ENCODE data around the gene AGFG1. TPM values are rescaled to one million over a fixed set of nuclear protein-coding genes. Genes with fewer than 3 reads are reported as not detected.

Gene AGFG1
- total RNA-seq, 1 experiment from 2014 or later: 122 TPM

- intact Hi-C loops (cut with micrococcal nuclease; ENCODE audit: unreplicated experiment): loop anchor here (5.0 kb wide), 1 partner anchor 67 kb away; no protein-coding TSS in a partner anchor
- H3K27me3 ChIP-seq (replicated peaks; ENCODE audit: insufficient read depth, low read depth, low read length, poor library complexity): no peaks in the 10 kb centered on the region
- H3K36me3 ChIP-seq (ENCODE audit: insufficient read depth, low read length, poor library complexity, severe bottlenecking): no peaks in the 10 kb centered on the region
- H3K9me3 ChIP-seq (ENCODE audit: low read depth, low read length, poor library complexity, severe bottlenecking): no peaks in the 10 kb centered on the region
- no peak for DNase-seq (ENCODE audit: low spot score)
- H3K4me3 ChIP-seq (ENCODE audit: low read depth, low read length, poor library complexity, severe bottlenecking): peak overlapping the region; percentile 93
- ChIA-PET CTCF (no interaction called here), POLR2A (ENCODE audit: low non-redundant PET) (no interaction called here)
- H3K4me1 ChIP-seq (ENCODE audit: insufficient read depth, low read length, poor library complexity, severe bottlenecking): peaks cover 22% of the 10 kb centered on the region
- H3K27ac ChIP-seq (ENCODE audit: low read depth, low read length, poor library complexity, severe bottlenecking): no peak overlapping the region
- no TSS peak for BruUV-seq (replicated peaks)
- TF ChIP-seq CTCF (conservative IDR thresholded peaks at IDR 0.05; ENCODE audit: low read depth, low read length) (no peak), EZH2 (IDR thresholded peaks at IDR 0.05; ENCODE audit: borderline replicate concordance, low read depth, low read length, poor library complexity, severe bottlenecking) (no peak)
Observed at GRCh38 chr2:227474410-227474809, 2.5 kb downstream of the AGFG1 start.

GRCh38 chr2:227477291-227477690, 5.3 kb downstream of the AGFG1 start:
- Histone ChIP-seq H3K9me3 (ENCODE audit: low read depth, low read length, poor library complexity, severe bottlenecking) (no peaks in the 10 kb centered on the region), H3K27me3 (replicated peaks; ENCODE audit: insufficient read depth, low read depth, low read length, poor library complexity) (no peaks in the 10 kb centered on the region), H3K36me3 (ENCODE audit: insufficient read depth, low read length, poor library complexity, severe bottlenecking) (no peaks in the 10 kb centered on the region), H3K4me3 (ENCODE audit: low read depth, low read length, poor library complexity, severe bottlenecking) (no peak overlapping the region), H3K27ac (ENCODE audit: low read depth, low read length, poor library complexity, severe bottlenecking) (no peak overlapping the region), H3K4me1 (ENCODE audit: insufficient read depth, low read length, poor library complexity, severe bottlenecking) (peaks cover 45% of the 10 kb centered on the region)
- CTCF ChIA-PET: interaction anchor here (0.7 kb wide), 1 partner anchor 24 kb away, joined by 5 read pairs; no protein-coding TSS in a partner anchor
- POLR2A ChIA-PET (ENCODE audit: low non-redundant PET): no interaction called here
- intact Hi-C loops (cut with micrococcal nuclease; ENCODE audit: unreplicated experiment): no loop called here
- no peak for DNase-seq (ENCODE audit: low spot score)
- TF ChIP-seq CTCF (conservative IDR thresholded peaks at IDR 0.05; ENCODE audit: low read depth, low read length) (no peak), EZH2 (IDR thresholded peaks at IDR 0.05; ENCODE audit: borderline replicate concordance, low read depth, low read length, poor library complexity, severe bottlenecking) (no peak)
- no TSS peak for BruUV-seq (replicated peaks)

- Histone ChIP-seq H3K27ac (ENCODE audit: low read depth, low read length, poor library complexity, severe bottlenecking) (peak overlapping the region; percentile 12), H3K36me3 (ENCODE audit: insufficient read depth, low read length, poor library complexity, severe bottlenecking) (no peaks in the 10 kb centered on the region), H3K4me3 (ENCODE audit: low read depth, low read length, poor library complexity, severe bottlenecking) (no peak overlapping the region), H3K9me3 (ENCODE audit: low read depth, low read length, poor library complexity, severe bottlenecking) (no peaks in the 10 kb centered on the region), H3K27me3 (replicated peaks; ENCODE audit: insufficient read depth, low read depth, low read length, poor library complexity) (no peaks in the 10 kb centered on the region), H3K4me1 (ENCODE audit: insufficient read depth, low read length, poor library complexity, severe bottlenecking) (peaks cover 43% of the 10 kb centered on the region)
- TF ChIP-seq EZH2 (IDR thresholded peaks at IDR 0.05; ENCODE audit: borderline replicate concordance, low read depth, low read length, poor library complexity, severe bottlenecking): no peak
- peak; percentile 60 for TF ChIP-seq CTCF (conservative IDR thresholded peaks at IDR 0.05; ENCODE audit: low read depth, low read length)
- no TSS peak for BruUV-seq (replicated peaks)
- DNase-seq (ENCODE audit: low spot score): peak; percentile 81
- ChIA-PET POLR2A (ENCODE audit: low non-redundant PET) (no interaction called here), CTCF (interaction anchor here (0.6 to 1.3 kb wide), 2 partner anchors 100 to 286 kb away, joined by 3 to 9 read pairs; no protein-coding TSS in a partner anchor)
- intact Hi-C loops (cut with micrococcal nuclease; ENCODE audit: unreplicated experiment): loop anchor here (2.0 to 5.0 kb wide), 3 partner anchors 177 to 407 kb away; no protein-coding TSS in a partner anchor
Observed at GRCh38 chr2:227479865-227480475, 8.0 kb downstream of the AGFG1 start.

All from A673 (cell line).